CD4-positive, alpha-beta memory T cell (primary cell): ENCODE data around the gene TECPR1. TPM values are rescaled to one million over a fixed set of nuclear protein-coding genes. Genes with fewer than 3 reads are reported as not detected.

Source experiments
- CTCF ChIA-PET: fragments of 350-600 bp; sonication (Branson Sonifier 250); formaldehyde crosslinking; loops from one replicate; lab custom pipeline; 2021; ENCODE audit warnings: inconsistent platforms; ENCODE audit not compliant: partially characterized antibody; lab: Charles Lee
- POLR2A ChIA-PET: fragments of 350-600 bp; sonication (Branson Sonifier 250); formaldehyde crosslinking; loops from one replicate; lab custom pipeline; 2021; ENCODE audit not compliant: partially characterized antibody; lab: Charles Lee
- DNase-seq, 5 donors: peaks; one replicate each; pipeline versions ENCODE4 v3.0.0 to v3.0.0-alpha.2; 2020 to 2022; ENCODE audit warnings: mixed read lengths in 1 of 5
- H3K27ac ChIP-seq: one replicate; pipeline ENCODE4 v1.7.0; 2013; ENCODE audit warnings: low read depth, low read length
- H3K27me3 ChIP-seq: 2 replicates; pipeline ENCODE4 v1.7.0; 2013; ENCODE audit warnings: mild to moderate bottlenecking, low read length, moderate library complexity; ENCODE audit not compliant: insufficient read depth
- H3K36me3 ChIP-seq: 2 replicates; pipeline ENCODE4 v1.7.0; 2013; ENCODE audit warnings: mild to moderate bottlenecking, low read length, moderate library complexity; ENCODE audit not compliant: insufficient read depth
- H3K4me1 ChIP-seq: 2 replicates; pipeline ENCODE4 v1.7.0; 2013; ENCODE audit warnings: mild to moderate bottlenecking, low read length, moderate library complexity; ENCODE audit not compliant: insufficient read depth
- H3K4me3 ChIP-seq, 2 donors: one replicate each; pipeline ENCODE4 v1.7.0; 2013; ENCODE audit warnings: low read length in 2 of 2, mild to moderate bottlenecking in 1 of 2
- H3K9me3 ChIP-seq, 2 donors: one replicate each; pipeline ENCODE4 v1.7.0; 2013; ENCODE audit warnings: low read length in 2 of 2, control low read depth in 1 of 2; ENCODE audit not compliant: control insufficient read depth in 1 of 2
- H3K27ac Mint-ChIP-seq, 7 donors: one replicate each; pipeline ENCODE4 v1.8.0; 2020 to 2021; ENCODE audit warnings: mixed read lengths in 7 of 7, mild to moderate bottlenecking in 6 of 7, inconsistent platforms in 3 of 7, moderate library complexity in 3 of 7
- H3K27me3 Mint-ChIP-seq, 2 donors: one replicate each; pipeline ENCODE4 v1.8.0; 2020 to 2021; ENCODE audit warnings: mixed read lengths in 2 of 2
- H3K36me3 Mint-ChIP-seq, 2 donors: one replicate each; pipeline ENCODE4 v1.8.0; 2020 to 2021; ENCODE audit warnings: mixed read lengths in 2 of 2, inconsistent platforms in 1 of 2, mild to moderate bottlenecking in 1 of 2
- H3K4me1 Mint-ChIP-seq, 4 donors: one replicate each; pipeline ENCODE4 v1.8.0; 2020 to 2021; ENCODE audit warnings: mixed read lengths in 4 of 4, mild to moderate bottlenecking in 1 of 4
- H3K4me3 Mint-ChIP-seq, 8 donors: one replicate each; pipeline ENCODE4 v1.8.0; 2020 to 2021; ENCODE audit warnings: mixed read lengths in 8 of 8, mild to moderate bottlenecking in 7 of 8, moderate library complexity in 6 of 8, inconsistent platforms in 3 of 8
- H3K9me3 Mint-ChIP-seq, 8 donors: one replicate each; pipeline ENCODE4 v1.8.0; 2020 to 2021; ENCODE audit warnings: mixed read lengths in 8 of 8, mild to moderate bottlenecking in 5 of 8, inconsistent platforms in 3 of 8, moderate library complexity in 1 of 8
- intact Hi-C: fragments of 100-400 bp; cut with micrococcal nuclease; formaldehyde crosslinking; loops from one replicate; pipeline ENCODE4 v1.15.1; 2023
- polyA plus RNA-seq, 2 donors: library from polyadenylated mRNA; unstranded; fragments of 300-500 nt; fragmentation: Illumina TruSeq; gene quantifications; one replicate each; pipeline ENCODE4 v1.2.3, GENCODE V29; 2021
- total RNA-seq, 2 experiments: library from RNA; stranded (reverse); gene quantifications; one replicate each; pipeline ENCODE4 v1.2.3, GENCODE V29; 2021

Gene TECPR1
- total and polyA plus RNA-seq, 4 experiments from 2014 or later = 17.3 to 147 (median 85.9) TPM

- H3K4me1 ChIP-seq = no peaks in the 10 kb centered on the region
- no peak overlapping the region for H3K27ac ChIP-seq
- Mint-ChIP-seq H3K4me1 (peaks cover under 1 to 8% (median 1%) of the 10 kb centered on the region in 4 donors), H3K27ac (no peak overlapping the region), H3K27me3 (no peaks in the 10 kb centered on the region), H3K4me3 (no peak overlapping the region), H3K9me3 (peaks cover 0 to 7% (median 1%) of the 10 kb centered on the region in 8 donors), H3K36me3 (peaks cover 57 to 60% of the 10 kb centered on the region in 2 donors)
- no peaks in the 10 kb centered on the region for H3K27me3 ChIP-seq
- CTCF ChIA-PET = no interaction called here
- no peaks in the 10 kb centered on the region for H3K9me3 ChIP-seq
- intact Hi-C loops = no loop called here
- H3K4me3 ChIP-seq = no peak overlapping the region
- POLR2A ChIA-PET = no interaction called here
- peaks cover 31% of the 10 kb centered on the region for H3K36me3 ChIP-seq
- DNase-seq = no peak
These were observed 57.2 kb downstream of the TECPR1 start for GRCh38 chr7:98194672-98195457.

- Mint-ChIP-seq H3K4me1 (peaks cover 0 to 7% (median 3%) of the 10 kb centered on the region in 4 donors), H3K27ac (peak overlapping the region in 2 of 7 donors; percentile 13 to 85), H3K9me3 (peaks cover 0 to 7% (median under 1%) of the 10 kb centered on the region in 8 donors), H3K27me3 (no peaks in the 10 kb centered on the region), H3K4me3 (no peak overlapping the region), H3K36me3 (peaks cover 59 to 60% of the 10 kb centered on the region in 2 donors)
- DNase-seq = no peak
- Histone ChIP-seq H3K27ac (no peak overlapping the region), H3K4me1 (no peaks in the 10 kb centered on the region), H3K4me3 (no peak overlapping the region), H3K9me3 (no peaks in the 10 kb centered on the region), H3K36me3 (peaks cover 31% of the 10 kb centered on the region), H3K27me3 (no peaks in the 10 kb centered on the region)
- intact Hi-C loops = no loop called here
- ChIA-PET CTCF (no interaction called here), POLR2A (no interaction called here)
These were observed 57.8 kb downstream of the TECPR1 start for GRCh38 chr7:98194186-98194585.

GRCh38 chr7:98193474-98194180, 58.4 kb downstream of the TECPR1 start:
- no peaks in the 10 kb centered on the region for H3K4me1 ChIP-seq
- no peak for DNase-seq
- H3K4me3 ChIP-seq = no peak overlapping the region
- H3K4me3 Mint-ChIP-seq = no peak overlapping the region
- H3K36me3 ChIP-seq = peaks cover 31% of the 10 kb centered on the region
- peak overlapping the region in 1 of 7 donors; percentile 85 for H3K27ac Mint-ChIP-seq
- H3K27me3 ChIP-seq = no peaks in the 10 kb centered on the region
- no peaks in the 10 kb centered on the region for H3K9me3 ChIP-seq
- H3K9me3 Mint-ChIP-seq = peaks cover 0 to 7% (median 0%) of the 10 kb centered on the region in 8 donors
- H3K27ac ChIP-seq = no peak overlapping the region
- ChIA-PET POLR2A (no interaction called here), CTCF (no interaction called here)
- H3K36me3 Mint-ChIP-seq = peaks cover 59 to 62% of the 10 kb centered on the region in 2 donors
- H3K27me3 Mint-ChIP-seq = no peaks in the 10 kb centered on the region
- intact Hi-C loops = no loop called here
- H3K4me1 Mint-ChIP-seq = peaks cover 0 to 6% (median 2%) of the 10 kb centered on the region in 4 donors

- Histone ChIP-seq H3K36me3 (peaks cover 31% of the 10 kb centered on the region), H3K9me3 (no peaks in the 10 kb centered on the region), H3K27ac (no peak overlapping the region), H3K27me3 (no peaks in the 10 kb centered on the region), H3K4me3 (no peak overlapping the region), H3K4me1 (no peaks in the 10 kb centered on the region)
- Mint-ChIP-seq H3K9me3 (peaks cover 0 to 4% (median 0%) of the 10 kb centered on the region in 8 donors), H3K27me3 (no peaks in the 10 kb centered on the region), H3K4me3 (no peak overlapping the region), H3K27ac (no peak overlapping the region), H3K36me3 (peaks cover 57 to 66% of the 10 kb centered on the region in 2 donors), H3K4me1 (peaks cover 0 to 6% (median 2%) of the 10 kb centered on the region in 4 donors)
- DNase-seq = no peak
- intact Hi-C loops = no loop called here
- ChIA-PET POLR2A (no interaction called here), CTCF (interaction anchor here (1.2 kb wide), 1 partner anchor 24 kb away, joined by 3 read pairs; no protein-coding TSS in a partner anchor)
These were observed 59.1 kb downstream of the TECPR1 start for GRCh38 chr7:98192781-98193457.

- POLR2A ChIA-PET = no interaction called here
These were observed 60.2 kb downstream of the TECPR1 start for GRCh38 chr7:98191668-98192431.

GRCh38 chr7:98189559-98189958, 62.5 kb downstream of the TECPR1 start:
- no peaks in the 10 kb centered on the region for H3K27me3 ChIP-seq
- no peak overlapping the region for H3K27ac ChIP-seq
- no peaks in the 10 kb centered on the region for H3K4me1 ChIP-seq
- Mint-ChIP-seq H3K36me3 (peaks cover 45 to 71% of the 10 kb centered on the region in 2 donors), H3K4me3 (no peak overlapping the region), H3K27me3 (no peaks in the 10 kb centered on the region), H3K9me3 (peaks cover 0 to 4% (median 0%) of the 10 kb centered on the region in 8 donors), H3K27ac (peak overlapping the region in 1 of 7 donors; percentile 84), H3K4me1 (peaks cover 0 to 3% (median 0%) of the 10 kb centered on the region in 4 donors)
- CTCF ChIA-PET = no interaction called here
- DNase-seq = no peak
- H3K4me3 ChIP-seq = no peak overlapping the region
- POLR2A ChIA-PET = no interaction called here
- intact Hi-C loops = no loop called here
- peaks cover 25% of the 10 kb centered on the region for H3K36me3 ChIP-seq
- no peaks in the 10 kb centered on the region for H3K9me3 ChIP-seq

More at GRCh38 chr7:98191668-98192431, 60.2 kb downstream of the TECPR1 start:
- Mint-ChIP-seq H3K4me1 (peaks cover 0 to 6% (median 2%) of the 10 kb centered on the region in 4 donors), H3K9me3 (no peaks in the 10 kb centered on the region), H3K27me3 (no peaks in the 10 kb centered on the region), H3K27ac (peak overlapping the region in 1 of 7 donors; percentile 12), H3K4me3 (no peak overlapping the region), H3K36me3 (peaks cover 55 to 67% of the 10 kb centered on the region in 2 donors)
- DNase-seq = no peak
- peaks cover 31% of the 10 kb centered on the region for H3K36me3 ChIP-seq
- H3K4me3 ChIP-seq = no peak overlapping the region
- H3K9me3 ChIP-seq = no peaks in the 10 kb centered on the region
- no peaks in the 10 kb centered on the region for H3K4me1 ChIP-seq
- H3K27ac ChIP-seq = no peak overlapping the region
- intact Hi-C loops = no loop called here
- no peaks in the 10 kb centered on the region for H3K27me3 ChIP-seq
- CTCF ChIA-PET = interaction anchor here (1.2 kb wide), 1 partner anchor 23 kb away, joined by 3 read pairs; no protein-coding TSS in a partner anchor
